Posterior vena cava (tissue), 2 donors: Measurements from ENCODE around the gene PSMD9. TPM values are rescaled to one million over a fixed set of nuclear protein-coding genes. Genes with fewer than 3 reads are reported as not detected.
"Not testable (repeated sequence)": the region's sequence is repeated elsewhere in the genome, so short reads cannot be mapped to it uniquely, and the experiment has no call there.

ENCODE experiments used
- DNase-seq: peaks from one replicate; pipeline ENCODE4 v3.0.0-alpha.2; 2020; ENCODE audit warnings: low spot score
- intact Hi-C, 2 donors: fragments of 100-400 bp; cut with DNase I; formaldehyde crosslinking; loops; one replicate each; pipeline versions ENCODE4 v1.14.1 to v1.14.2; 2022 to 2023
- total RNA-seq, 2 donors: library from RNA; stranded (reverse); fragmentation: NEBNext Ultra II Directional; extraction: Animal tissue kit (Norgen Biotek cat#: 25700); gene quantifications; one replicate each; pipeline ENCODE4 v1.2.1, GENCODE V29; 2021
- donor health status: DM: yes; HTN: yes; CAD: no.
- donor health status: DM: yes; HTN: yes; CAD: no.

The PSMD9 gene
- total RNA-seq, 2 donors from 2014 or later = 37.9 to 42.1 TPM

DNA sequence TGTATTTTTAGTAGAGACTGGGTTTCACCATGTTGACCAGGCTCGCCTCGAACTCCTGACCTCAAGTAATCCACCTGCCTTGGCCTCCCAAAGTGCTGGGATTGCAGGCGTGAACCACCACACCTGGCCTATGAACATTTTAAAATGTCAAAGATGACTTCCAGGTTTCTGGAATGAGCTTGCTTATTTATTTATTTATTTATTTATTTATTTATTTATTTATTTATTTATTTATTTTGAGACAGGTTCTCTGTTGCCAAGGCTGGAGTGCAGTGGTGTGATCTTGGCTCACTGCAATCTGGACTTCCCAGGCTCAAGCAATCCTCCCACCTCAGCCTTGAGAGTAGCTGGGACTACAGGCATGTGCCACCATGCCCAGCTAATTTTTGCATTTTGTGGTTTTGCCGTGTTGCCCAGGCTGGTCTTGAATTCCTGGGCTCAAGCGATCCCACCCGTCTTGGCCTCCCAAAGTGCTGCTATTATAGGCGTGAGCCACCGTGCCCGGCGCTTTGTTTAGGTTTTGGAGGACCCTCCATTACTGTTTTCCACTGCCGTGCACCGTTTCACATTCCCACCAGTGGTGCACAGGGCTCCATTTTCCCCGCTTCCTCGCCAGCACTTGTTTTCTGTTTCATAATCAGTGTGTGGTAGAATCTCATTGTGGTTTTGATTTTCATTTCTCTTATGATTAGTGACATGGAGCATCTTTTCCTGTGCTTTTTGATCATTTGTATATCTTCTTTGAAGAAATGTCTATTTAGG lies 23.4 kb downstream of the PSMD9 start:
- intact Hi-C loops = loop anchor here (1.0 to 10.0 kb wide), 2 partner anchors 40 to 213 kb away; no protein-coding TSS in a partner anchor

DNA sequence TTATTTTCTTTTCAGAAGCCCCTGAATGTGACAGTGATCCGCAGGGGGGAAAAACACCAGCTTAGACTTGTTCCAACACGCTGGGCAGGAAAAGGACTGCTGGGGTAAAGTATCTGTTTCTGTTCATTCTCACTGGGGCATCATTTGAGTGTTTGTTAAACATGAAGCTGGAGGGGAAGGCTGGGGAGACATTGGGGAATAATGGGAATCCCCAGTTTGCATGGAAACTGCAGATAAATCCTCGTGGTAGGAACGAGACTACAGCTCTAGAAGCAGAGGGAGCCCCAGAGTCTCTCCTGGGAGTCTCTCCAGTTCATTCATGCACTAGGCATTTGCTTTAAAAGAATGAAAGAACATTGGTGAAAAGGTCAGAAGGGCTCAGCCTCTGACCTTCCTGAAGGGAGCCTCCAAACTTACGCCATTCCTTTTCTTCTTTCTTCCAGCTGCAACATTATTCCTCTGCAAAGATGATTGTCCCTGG lies 27.3 kb downstream of the PSMD9 start:
- intact Hi-C loops = loop anchor here in 1 of 2 donors (5.0 to 10.0 kb wide), 2 partner anchors 106 to 209 kb away; partner anchors contain the start of gene BCL7A
- peak; percentile 10 for DNase-seq

More for the DNA sequence above, 23.4 kb downstream of the PSMD9 start:
- no peak for DNase-seq

DNA sequence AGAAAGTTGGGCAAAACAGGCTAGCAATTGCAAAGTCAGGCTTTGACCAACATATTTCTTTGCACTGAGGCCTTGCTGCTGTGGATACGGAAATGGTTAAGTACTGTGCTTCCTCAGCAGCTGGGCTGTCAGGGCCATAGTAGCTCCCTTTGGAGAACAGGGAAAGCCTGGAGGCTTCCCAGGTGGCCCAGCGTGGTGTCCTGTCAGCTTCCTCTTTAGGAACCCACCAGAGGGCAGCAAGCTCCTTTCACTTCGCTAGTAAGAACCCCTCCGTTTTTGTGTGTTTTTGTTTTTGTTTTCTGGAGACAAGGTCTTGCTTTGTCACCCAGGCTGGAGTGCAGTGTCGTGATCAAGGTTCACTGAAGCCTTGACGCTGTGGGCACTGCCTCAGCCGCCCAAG lies 28.1 kb downstream of the PSMD9 start:
- intact Hi-C loops = loop anchor here in 1 of 2 donors (5.0 to 10.0 kb wide), 2 partner anchors 106 to 208 kb away; partner anchors contain the start of gene BCL7A
- DNase-seq = peak; percentile 36

DNA sequence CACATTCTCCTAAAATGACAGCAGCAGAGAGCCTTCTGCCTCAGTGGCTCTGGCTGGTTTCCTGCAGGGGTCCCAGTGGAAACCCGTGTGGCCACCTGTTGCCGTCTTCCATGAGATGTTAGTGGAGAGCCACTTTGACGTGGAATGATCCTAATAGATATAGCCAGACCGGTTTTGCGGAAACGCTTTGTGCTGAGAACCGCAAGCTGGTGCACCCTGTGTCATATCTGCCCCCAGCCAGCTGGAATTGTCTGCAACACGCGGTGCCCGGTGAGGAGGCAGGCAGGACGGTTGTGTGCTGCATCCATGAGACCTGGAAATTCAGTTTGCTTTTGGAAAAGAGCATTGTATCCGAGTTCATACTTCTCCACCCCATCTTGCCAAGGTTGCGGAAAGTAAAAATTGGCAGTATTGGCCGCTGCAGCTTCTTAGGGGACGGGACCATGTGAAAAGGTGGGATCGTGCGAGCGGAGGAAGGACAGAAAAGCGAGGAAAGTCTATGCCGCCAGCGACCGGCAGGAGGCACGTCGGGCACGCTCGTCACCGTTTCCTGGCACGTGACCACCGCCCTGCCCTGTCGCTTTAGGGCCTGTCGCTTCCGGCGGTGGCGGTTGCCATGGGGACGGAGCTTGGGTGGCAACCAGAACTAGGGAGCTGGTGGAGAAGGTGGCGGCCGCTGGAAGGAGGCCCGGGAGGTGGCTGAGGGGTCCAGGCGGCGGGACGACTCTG lies 29.5 kb downstream of the PSMD9 start, which contains the start of gene CFAP251:
Gene CFAP251, plus strand, starts transcription at position 643 of the 729 bp plus-strand sequence. CDS start 2,714 bp downstream, outside the sequence.
- intact Hi-C loops = loop anchor here in 1 of 2 donors (5.0 to 10.0 kb wide), 2 partner anchors 104 to 207 kb away; partner anchors contain the start of gene BCL7A
- DNase-seq = peak; percentile 98

DNA sequence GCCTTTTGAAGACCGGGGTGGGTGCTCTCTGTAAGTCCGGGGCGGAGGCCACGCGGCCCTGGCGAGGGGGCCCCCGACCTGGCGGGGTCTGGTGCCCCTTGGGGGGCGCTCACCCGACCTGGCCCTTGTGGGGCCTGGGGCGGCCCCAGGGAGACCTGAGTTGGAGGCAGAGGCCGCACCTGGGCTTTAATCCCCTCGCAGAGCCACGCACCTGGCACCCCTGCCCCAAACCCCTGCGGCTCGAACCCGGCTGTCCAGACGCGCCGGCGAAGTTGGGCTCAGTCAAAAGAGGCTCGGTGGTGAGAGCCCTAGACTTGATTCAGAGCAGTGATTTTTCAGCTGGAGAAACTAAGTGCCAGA lies 30.1 kb downstream of the PSMD9 start:
- DNase-seq = no peak
- intact Hi-C loops = loop anchor here in 1 of 2 donors (5.0 to 10.0 kb wide), 2 partner anchors 104 to 206 kb away; partner anchors contain the start of gene BCL7A

DNA sequence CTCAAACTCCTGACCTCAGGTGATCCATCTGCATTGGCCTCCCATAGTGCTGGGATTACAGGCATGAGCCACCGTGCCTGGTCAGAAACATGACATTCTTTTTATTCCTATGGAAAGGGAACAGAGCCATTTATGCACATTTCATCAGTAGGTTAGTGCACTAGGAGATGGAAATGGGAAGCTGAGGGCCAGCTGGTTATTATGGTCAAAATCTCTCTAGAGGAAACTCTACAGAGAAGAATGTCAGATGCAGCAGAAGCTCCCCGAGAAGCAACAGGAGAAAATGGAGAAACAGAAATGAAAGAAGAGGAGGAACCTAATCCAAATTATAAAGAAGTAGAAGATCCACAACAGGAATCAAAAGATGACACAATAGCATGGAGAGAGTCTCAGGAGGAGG lies 32.5 kb downstream of the PSMD9 start:
- DNase-seq = no peak
- intact Hi-C loops = no loop called here

DNA sequence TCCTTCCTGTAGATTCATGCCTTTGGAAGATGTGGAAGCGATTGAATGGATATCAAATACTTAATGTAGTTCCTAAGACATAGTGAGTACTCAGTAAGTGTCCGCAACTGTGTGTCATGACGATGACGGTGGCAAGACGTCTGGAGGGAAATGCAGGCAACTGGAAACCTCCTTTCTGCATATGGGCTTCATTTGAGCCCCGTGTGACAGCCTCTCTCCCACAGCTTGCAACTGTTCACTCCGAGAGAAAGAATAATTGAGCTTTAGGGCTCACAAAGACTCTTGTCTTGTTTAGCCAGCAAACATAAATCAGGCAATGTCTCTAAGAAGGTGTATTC lies 36.7 kb downstream of the PSMD9 start:
- DNase-seq = no peak
- intact Hi-C loops = no loop called here

DNA sequence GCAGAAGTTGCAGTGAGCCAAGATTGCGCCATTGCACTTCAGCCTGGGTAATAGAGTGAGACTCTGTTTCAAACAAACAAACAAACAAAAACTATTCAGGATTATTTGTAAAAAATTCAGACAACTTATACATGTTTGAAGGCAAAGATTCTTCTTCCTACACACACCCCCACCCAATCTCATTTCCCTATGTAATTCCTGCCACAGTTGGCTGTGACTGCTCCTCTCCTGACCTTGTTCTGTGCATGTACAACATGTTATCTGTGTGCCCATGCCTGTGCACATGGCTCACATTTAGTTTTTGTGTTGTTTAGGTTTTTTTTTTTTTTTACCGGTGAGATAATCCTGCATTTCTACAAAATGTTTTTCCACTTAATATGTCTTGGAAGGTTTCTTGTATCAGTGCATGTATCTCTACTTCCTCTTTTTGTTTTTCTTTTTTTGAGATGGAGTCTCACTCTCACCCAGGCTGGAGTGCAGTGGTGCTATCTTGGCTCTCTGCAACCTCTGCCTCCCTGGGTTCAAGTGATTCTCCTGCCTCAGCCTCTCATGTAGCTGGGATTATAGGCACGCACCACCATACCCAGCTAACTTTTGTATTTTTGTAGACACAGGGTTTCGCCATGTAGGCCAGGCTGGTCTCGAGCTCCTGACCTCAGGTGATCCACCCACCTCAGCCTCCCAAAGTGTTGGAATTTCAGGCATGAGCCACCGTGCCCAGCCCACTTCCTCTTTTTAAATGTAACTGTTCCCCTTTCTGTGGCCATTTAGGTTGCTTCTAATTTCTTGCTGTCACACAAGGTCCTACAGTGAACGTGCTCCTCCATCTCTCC lies 38.5 kb downstream of the PSMD9 start:
- DNase-seq = no peak
- intact Hi-C loops = no loop called here

DNA sequence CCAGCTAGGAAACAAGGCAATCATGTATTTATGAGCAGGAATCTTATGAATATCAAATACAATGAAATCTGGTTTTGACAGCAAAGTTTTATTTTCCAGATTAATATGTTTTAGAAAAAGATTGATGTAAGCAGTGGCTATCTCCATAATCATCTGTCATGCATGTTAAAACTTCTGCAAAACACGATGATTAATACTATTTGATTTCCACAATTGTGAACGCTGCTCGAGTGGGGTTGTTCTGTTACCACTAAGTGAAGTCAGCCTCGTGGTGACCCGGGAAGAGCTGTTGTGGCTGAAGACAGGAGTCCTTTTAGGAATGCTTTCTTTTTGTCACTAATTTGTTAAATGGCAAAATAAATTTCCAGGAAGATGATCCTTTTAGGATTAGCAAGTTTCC lies 39.2 kb downstream of the PSMD9 start:
- intact Hi-C loops = no loop called here
- no peak for DNase-seq

DNA sequence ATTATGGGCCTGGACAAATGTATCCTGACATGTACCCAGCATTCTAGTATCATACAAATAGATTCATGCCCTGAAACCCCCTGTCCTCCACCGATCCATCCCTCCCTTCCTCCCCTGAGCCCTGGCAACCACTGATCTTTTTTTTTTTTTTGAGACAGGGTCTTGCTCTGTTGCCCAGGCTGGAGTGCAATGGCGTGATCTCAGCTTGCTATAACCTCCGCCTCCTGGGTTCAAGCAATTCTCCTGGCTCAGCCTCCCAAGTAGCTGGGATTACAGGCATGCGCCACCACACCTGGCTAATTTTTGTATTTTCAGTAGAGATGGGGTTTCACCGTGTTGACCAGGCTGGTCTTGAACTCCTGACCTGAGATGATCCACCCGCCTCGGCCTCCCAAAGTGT lies 41.0 kb downstream of the PSMD9 start:
- intact Hi-C loops = not testable (repeated sequence)

DNA sequence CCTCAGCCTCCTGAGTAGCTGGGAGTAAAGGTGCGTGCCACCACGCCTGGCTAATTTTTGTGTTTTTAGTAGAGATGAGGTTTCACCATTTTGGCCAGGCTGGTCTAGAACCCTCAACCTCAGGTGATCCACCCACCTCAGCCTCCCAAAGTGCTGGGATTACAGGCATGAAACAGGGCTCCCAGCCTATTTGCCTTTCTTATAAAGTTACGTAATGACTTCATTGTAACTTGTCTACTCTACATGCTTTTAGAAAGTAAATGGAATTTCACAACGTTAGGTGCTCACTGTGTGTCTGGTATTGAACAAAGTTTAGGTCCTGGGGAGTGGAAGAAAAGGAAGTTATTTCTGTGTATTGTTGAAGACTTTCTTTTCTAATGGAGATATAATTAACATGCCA lies 42.3 kb downstream of the PSMD9 start:
- no peak for DNase-seq
- intact Hi-C loops = no loop called here

More for the DNA sequence above, 41.0 kb downstream of the PSMD9 start:
- not testable (repeated sequence) for DNase-seq

DNA sequence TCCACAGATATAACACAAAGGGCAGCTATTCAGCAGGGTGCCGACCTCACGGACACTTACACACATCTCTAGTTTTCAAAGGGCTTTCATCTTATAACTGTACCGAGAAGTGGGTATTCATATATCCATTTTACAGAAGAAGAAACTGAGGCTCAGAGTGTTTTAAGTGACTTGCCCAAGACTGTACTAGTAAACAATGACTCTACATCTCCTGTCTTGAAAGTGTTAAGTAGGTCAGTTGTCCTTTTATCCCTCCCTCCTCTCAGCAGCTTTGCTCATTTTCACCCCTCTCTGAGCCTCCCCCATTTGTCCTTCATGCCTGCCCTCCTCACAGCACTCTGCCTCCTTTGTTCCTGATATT lies 43.6 kb downstream of the PSMD9 start:
- no peak for DNase-seq
- intact Hi-C loops = no loop called here

DNA sequence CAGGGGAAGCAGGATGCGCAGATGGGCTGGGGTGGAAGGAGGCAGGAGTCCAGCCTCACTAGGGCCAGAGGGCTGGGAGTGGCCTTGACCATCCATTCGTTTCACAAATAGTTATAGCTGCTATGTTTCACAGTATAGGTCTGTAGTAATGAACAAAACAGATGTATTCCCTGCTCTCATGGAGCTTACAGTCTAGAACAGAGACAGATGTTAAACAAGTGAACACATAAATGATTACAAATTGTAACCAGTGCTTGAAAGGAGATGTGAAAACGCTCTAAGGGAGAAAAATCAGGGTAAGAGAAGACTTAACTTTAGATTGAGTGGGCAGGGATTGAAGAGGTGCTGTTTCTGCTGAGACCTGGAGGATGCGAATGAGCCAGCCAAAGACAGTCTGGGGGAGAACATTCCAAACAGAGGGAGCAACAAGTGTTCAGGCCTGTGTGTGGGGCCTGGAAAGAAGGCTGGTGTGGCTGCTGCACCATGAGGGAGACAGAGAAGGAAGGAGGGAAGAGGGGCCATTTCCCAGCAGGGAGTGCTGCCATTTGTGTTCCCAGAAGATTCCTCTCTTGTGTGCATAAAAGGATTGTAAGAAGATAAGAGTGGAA lies 44.4 kb downstream of the PSMD9 start:
- intact Hi-C loops = no loop called here
- DNase-seq = no peak

DNA sequence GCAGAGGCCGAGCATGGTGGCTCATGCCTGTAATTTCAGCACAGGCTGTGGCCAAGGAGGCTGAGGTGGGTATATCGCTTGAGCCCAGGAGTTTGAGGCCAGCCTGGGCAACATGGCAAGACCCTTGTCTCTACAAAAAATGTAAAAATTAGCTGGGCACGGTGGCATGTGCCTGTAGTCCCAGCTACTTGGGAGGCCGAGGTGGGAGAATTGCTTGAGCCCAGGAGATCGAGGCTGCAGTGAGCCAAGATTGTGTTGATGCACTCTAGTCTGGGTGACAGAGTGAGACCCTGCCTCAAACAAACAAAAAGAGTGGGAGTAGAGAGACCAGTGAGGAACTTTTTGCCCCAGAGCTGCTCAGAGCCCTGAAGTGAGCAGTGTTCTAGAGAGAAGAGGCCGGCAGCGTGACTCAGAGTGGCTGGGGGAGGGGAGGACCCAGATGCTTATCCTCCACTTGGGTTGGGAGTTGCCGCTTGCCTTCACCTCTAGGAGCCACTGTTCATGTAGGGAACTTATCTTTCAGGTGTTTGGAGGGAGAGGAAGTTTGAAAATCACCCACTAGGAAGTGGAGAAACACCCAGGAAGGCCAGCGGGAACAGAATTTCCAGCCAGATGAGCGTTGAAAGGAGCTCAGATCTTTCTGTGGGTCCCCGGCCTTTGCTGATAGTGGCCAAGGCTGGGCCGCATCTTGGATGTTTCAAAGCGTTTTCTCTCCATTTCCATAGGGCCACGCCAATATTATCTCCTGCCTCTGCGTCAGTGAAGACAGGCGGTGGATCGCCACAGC lies 45.1 kb downstream of the PSMD9 start:
- DNase-seq = no peak
- intact Hi-C loops = no loop called here

DNA sequence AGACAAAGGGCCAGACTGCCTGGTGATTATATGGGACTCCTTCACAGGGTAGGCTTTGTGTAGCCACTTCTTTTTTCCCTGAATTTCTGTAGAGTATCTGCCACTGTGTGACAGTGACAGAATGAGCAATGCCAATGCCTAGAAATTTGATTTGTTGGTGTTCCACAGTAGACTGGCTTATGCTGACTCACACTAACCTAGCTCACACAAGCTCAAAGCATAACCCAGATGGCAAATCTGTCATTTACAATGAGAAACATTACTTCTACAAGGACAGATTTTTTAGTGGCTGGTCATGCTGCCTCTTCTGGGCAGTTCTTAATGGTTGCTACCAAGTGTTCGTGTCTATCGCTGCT lies 45.7 kb downstream of the PSMD9 start:
- DNase-seq = no peak

DNA sequence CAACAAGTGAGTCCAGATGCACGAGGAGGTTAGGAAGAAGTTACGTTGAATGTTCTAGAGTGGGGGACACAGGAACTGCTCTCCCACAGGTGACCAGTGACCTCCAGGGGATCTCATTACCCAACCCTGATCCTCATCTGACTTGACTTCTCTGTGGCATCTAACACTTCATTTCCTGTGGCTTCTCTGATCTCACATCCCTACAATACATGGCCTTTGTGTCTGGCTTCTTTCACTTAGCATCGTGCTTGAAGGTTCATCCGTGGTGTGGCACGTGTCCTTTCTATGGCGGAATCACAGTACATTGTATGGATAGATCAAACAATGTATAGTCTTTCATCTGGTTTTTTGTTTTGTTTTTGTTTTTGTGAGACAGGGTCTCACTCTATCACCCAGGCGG lies 49.1 kb downstream of the PSMD9 start:
- intact Hi-C loops = no loop called here
- DNase-seq = no peak

More for the DNA sequence above, 45.7 kb downstream of the PSMD9 start:
- intact Hi-C loops = no loop called here

DNA sequence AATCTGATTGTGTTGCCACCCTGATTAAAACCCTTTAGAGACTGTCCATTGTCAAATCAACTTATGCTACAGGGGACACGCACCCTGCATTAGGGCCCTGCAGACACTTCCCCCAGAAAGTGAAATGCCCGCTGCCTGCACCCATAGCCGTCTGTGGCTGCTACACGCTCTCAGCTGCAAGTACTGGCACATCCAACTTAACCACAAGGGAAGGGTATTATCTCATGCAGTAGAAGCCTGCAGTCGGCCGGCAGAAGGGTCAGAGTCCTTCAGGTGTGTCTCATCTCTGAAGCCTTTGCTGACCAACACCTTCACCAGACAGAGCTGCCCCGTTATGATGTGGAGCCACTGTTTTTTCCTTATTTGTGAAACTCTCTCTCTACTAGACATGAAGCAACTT lies 50.6 kb downstream of the PSMD9 start:
- intact Hi-C loops = no loop called here
- DNase-seq = no peak

DNA sequence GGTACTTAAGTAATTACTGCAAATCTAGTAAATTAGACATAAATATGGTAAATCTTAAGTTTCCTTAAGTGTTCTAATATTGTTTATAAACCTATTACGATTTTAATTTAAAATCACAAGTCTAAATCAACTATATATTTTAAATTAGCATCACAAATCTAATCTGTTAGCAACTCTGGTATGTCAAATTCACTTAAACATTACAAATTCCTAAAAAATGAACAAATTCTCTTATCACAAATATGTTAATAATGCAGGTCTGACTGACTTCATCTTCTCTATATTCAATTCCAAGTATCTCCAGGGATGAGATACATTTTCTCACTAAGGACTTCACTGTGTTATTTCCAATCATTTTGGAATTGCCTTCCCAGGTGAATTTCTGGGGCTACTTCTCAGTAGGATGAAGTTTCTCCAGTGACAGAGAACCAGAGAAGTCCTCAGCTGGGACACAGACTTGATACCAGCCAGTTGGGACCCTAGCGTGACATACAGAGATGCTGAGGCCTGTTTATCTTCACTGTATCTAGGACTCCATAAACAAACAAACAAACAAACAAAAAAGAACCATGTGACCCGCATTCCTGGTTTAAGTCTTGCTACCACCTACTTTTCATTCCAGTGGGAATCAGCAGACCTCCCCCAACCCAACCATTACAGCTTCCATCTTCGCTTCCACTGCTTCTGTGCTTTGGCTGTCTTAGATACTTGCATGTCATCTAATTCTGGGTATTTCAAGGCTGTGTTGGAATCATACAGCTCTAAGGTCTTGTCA lies 51.6 kb downstream of the PSMD9 start:
- DNase-seq = no peak
- intact Hi-C loops = no loop called here
